H9 (cell line): ENCODE results near the gene C8G. TPM values are rescaled to one million over a fixed set of nuclear protein-coding genes. Genes with fewer than 3 reads are reported as not detected.

Experiments
- DNase-seq: peaks from one replicate; pipeline ENCODE4 v3.0.0-alpha.2; 2017
- H2AFZ ChIP-seq: one replicate; pipeline ENCODE4 v1.6.1; 2013; ENCODE audit warnings: mild to moderate bottlenecking, low read length, control low read depth, moderate library complexity
- H2AK5ac ChIP-seq: 2 replicates; pipeline ENCODE4 v1.6.1; 2013; ENCODE audit warnings: low read length, control low read depth, mixed read lengths; ENCODE audit not compliant: insufficient read length
- H2BK120ac ChIP-seq: one replicate; pipeline ENCODE4 v1.6.1; 2013; ENCODE audit warnings: low read depth, mild to moderate bottlenecking, low read length, control low read depth, inconsistent platforms; ENCODE audit not compliant: poor library complexity, severe bottlenecking
- H2BK12ac ChIP-seq: 2 replicates; pipeline ENCODE4 v1.6.1; 2013; ENCODE audit warnings: low read length, control low read depth, mixed read lengths, low read depth; ENCODE audit not compliant: insufficient read length
- H2BK15ac ChIP-seq: 2 replicates; pipeline ENCODE4 v1.6.1; 2013; ENCODE audit warnings: low read depth, low read length, control low read depth
- H2BK20ac ChIP-seq: one replicate; pipeline ENCODE4 v1.6.1; 2013; ENCODE audit warnings: low read depth, mild to moderate bottlenecking, low read length, control low read depth, inconsistent platforms; ENCODE audit not compliant: poor library complexity, severe bottlenecking
- H2BK5ac ChIP-seq: 2 replicates; pipeline ENCODE4 v1.6.1; 2013; ENCODE audit warnings: low read length, control low read depth, mixed read lengths; ENCODE audit not compliant: insufficient read length
- H3K14ac ChIP-seq: 2 replicates; pipeline ENCODE4 v1.6.1; 2013; ENCODE audit warnings: low read length, control low read depth; ENCODE audit not compliant: insufficient read depth
- H3K18ac ChIP-seq: 2 replicates; pipeline ENCODE4 v1.6.1; 2013; ENCODE audit warnings: low read depth, mild to moderate bottlenecking, mixed read lengths, low read length, control low read depth; ENCODE audit not compliant: insufficient read length
- H3K23ac ChIP-seq: 2 replicates; pipeline ENCODE4 v1.6.1; 2013; ENCODE audit warnings: low read length, control low read depth, mixed read lengths, low read depth; ENCODE audit not compliant: insufficient read length
- H3K23me2 ChIP-seq: 2 replicates; pipeline ENCODE4 v1.6.1; 2013; ENCODE audit warnings: low read depth, mild to moderate bottlenecking, mixed read lengths, low read length, control low read depth; ENCODE audit not compliant: insufficient read length, poor library complexity, severe bottlenecking
- H3K27ac ChIP-seq: 2 replicates; pipeline ENCODE4 v1.5.1; 2013; ENCODE audit warnings: low read length, control low read depth, mixed read lengths, low read depth; ENCODE audit not compliant: insufficient read length
- H3K27me3 ChIP-seq: 2 replicates; pipeline ENCODE4 v1.6.1; 2013; ENCODE audit warnings: low read length, control low read depth, inconsistent platforms; ENCODE audit not compliant: insufficient read depth
- H3K4ac ChIP-seq: 2 replicates; pipeline ENCODE4 v1.6.1; 2013; ENCODE audit warnings: low read depth, mild to moderate bottlenecking, control low read depth, inconsistent platforms, low read length, moderate library complexity
- H3K4me1 ChIP-seq: 2 replicates; pipeline ENCODE4 v1.6.1; 2013; ENCODE audit warnings: low read length, control low read depth, inconsistent platforms; ENCODE audit not compliant: insufficient read depth
- H3K4me2 ChIP-seq: 2 replicates; pipeline ENCODE4 v1.6.1; 2013; ENCODE audit warnings: low read length, control low read depth, mixed read lengths; ENCODE audit not compliant: insufficient read length, insufficient read depth
- H3K56ac ChIP-seq: 2 replicates; pipeline ENCODE4 v1.6.1; 2013; ENCODE audit warnings: low read depth, mild to moderate bottlenecking, mixed read lengths, low read length, control low read depth; ENCODE audit not compliant: insufficient read length
- H3K79me1 ChIP-seq: 2 replicates; pipeline ENCODE4 v1.6.1; 2013; ENCODE audit warnings: low read depth, mild to moderate bottlenecking, moderate library complexity, low read length, control low read depth, inconsistent platforms; ENCODE audit not compliant: insufficient read depth, poor library complexity, severe bottlenecking
- H3K79me2 ChIP-seq: 2 replicates; pipeline ENCODE4 v1.6.1; 2013; ENCODE audit warnings: low read length, control low read depth, inconsistent platforms; ENCODE audit not compliant: insufficient read depth
- H3K9ac ChIP-seq: 2 replicates; pipeline ENCODE4 v1.6.1; 2013; ENCODE audit warnings: low read length, control low read depth, mixed read lengths; ENCODE audit not compliant: insufficient read length; ENCODE audit errors: extremely low read depth
- H3K9me3 ChIP-seq: one replicate; pipeline ENCODE4 v1.6.1; 2013; ENCODE audit warnings: low read depth, low read length, inconsistent platforms; ENCODE audit not compliant: control insufficient read depth
- H3T11ph ChIP-seq: one replicate; pipeline ENCODE4 v1.6.1; 2013; ENCODE audit warnings: mild to moderate bottlenecking, low read length, control low read depth, inconsistent platforms
- H4K20me1 ChIP-seq: one replicate; pipeline ENCODE4 v1.6.1; 2013; ENCODE audit not compliant: control insufficient read depth, insufficient read length, insufficient read depth
- H4K5ac ChIP-seq: 2 replicates; pipeline ENCODE4 v1.6.1; 2013; ENCODE audit warnings: low read depth, mild to moderate bottlenecking, mixed read lengths, low read length, control low read depth; ENCODE audit not compliant: insufficient read length
- H4K8ac ChIP-seq: replicated peaks from 2 replicates; pipeline ENCODE4 v1.6.1; 2013; ENCODE audit warnings: low read length, control low read depth, mixed read lengths, low read depth; ENCODE audit not compliant: insufficient read length
- H4K91ac ChIP-seq: 2 replicates; pipeline ENCODE4 v1.6.1; 2013; ENCODE audit warnings: low read depth, mild to moderate bottlenecking, moderate library complexity, mixed read lengths, low read length, control low read depth; ENCODE audit not compliant: insufficient read length
- H3K27ac Mint-ChIP-seq, 3 experiments: 2 replicates in 2 of 3; 3 replicates in 1 of 3; pipeline ENCODE4 v1.8.0; 2020 to 2021; ENCODE audit warnings: mixed read lengths in 3 of 3, mild to moderate bottlenecking in 1 of 3, moderate library complexity in 1 of 3
- H3K27me3 Mint-ChIP-seq: 2 replicates; pipeline ENCODE4 v1.8.0; 2021; ENCODE audit warnings: low read depth, mild to moderate bottlenecking, moderate library complexity, mixed read lengths
- H3K36me3 Mint-ChIP-seq, 3 experiments: 2 replicates in 2 of 3; 3 replicates in 1 of 3; pipeline ENCODE4 v1.8.0; 2020 to 2021; ENCODE audit warnings: low read depth in 3 of 3, mixed read lengths in 3 of 3; ENCODE audit not compliant: insufficient read depth in 1 of 3
- H3K4me1 Mint-ChIP-seq, 2 experiments: 2 replicates each; pipeline ENCODE4 v1.8.0; 2020; ENCODE audit warnings: mixed read lengths in 2 of 2
- H3K4me3 Mint-ChIP-seq, 2 experiments: 2 replicates in 1 of 2; 3 replicates in 1 of 2; pipeline ENCODE4 v1.8.0; 2020 to 2021; ENCODE audit warnings: mild to moderate bottlenecking in 2 of 2, mixed read lengths in 2 of 2, moderate library complexity in 1 of 2
- H3K9me3 Mint-ChIP-seq, 2 experiments: 2 replicates in 1 of 2; 3 replicates in 1 of 2; pipeline ENCODE4 v1.8.0; 2020; ENCODE audit warnings: mild to moderate bottlenecking in 2 of 2, mixed read lengths in 2 of 2, moderate library complexity in 1 of 2
- whole genome bisulfite sequencing: extraction: QIAGEN DNeasy Blood & Tissue Kit; methylation state at CpG from one replicate; pipeline ENCODE4 v1.1.7; 2013; ENCODE audit warnings: missing lambda C conversion rate, low lambda C conversion rate, mixed read lengths; ENCODE audit not compliant: insufficient read length; ENCODE audit errors: extremely low coverage; 5-methylcytosine and 5-hydroxymethylcytosine counted together
- total RNA-seq: library from RNA; stranded (reverse); gene quantifications from 2 replicates; pipeline ENCODE4 v1.2.1, GENCODE V29; 2021
- TF ChIP-seq, protein P1 (sequence below): fragments of 200-600 bp; sonication (generic); conservative IDR thresholded peaks from 3 replicates; pipeline ENCODE4 v1.8.0; 2021; ENCODE audit warnings: antibody characterized with exemption, mild to moderate bottlenecking

The C8G gene
- total RNA-seq, 1 experiment from 2014 or later = 0.96 TPM

DNA sequence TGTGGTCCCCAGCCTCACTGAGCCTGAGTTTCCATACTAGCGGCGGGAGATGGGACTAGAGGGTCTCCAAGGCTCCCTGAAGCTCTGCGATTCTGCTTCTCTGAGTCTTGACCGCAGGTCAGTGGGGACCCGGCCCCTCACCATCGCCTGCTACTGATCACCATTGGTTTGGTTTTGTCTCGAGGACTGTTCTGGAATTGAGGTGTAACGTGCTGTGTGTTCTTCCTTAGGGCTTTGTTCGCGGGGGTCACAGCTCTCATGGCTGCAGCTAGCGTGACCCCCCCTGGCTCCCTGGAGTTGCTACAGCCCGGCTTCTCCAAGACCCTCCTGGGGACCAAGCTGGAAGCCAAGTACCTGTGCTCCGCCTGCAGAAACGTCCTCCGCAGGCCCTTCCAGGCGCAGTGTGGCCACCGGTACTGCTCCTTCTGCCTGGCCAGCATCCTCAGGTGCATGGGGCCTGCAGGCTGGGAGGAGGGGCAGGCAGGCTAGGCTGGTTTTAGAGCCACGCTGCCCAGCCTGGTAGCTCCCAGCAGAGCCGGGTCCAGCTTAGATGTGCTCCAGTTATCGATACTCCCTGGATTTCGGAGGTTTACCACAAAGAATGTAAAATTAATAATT is 46.5 kb upstream of the C8G start:
- Histone ChIP-seq H3T11ph (no peak overlapping the region), H3K79me2 (no peaks in the 10 kb centered on the region; the same call in 1 of the 2 replicates), H2BK20ac (no peak overlapping the region), H3K9ac (no peak overlapping the region), H3K4me1 (no peaks in the 10 kb centered on the region), H3K18ac (no peak overlapping the region), H3K4me2 (no peak overlapping the region), H2BK5ac (no peak overlapping the region), H4K5ac (no peak overlapping the region), H2BK120ac (no peak overlapping the region), H3K23me2 (no peaks in the 10 kb centered on the region), H3K27me3 (no peaks in the 10 kb centered on the region), H4K20me1 (no peaks in the 10 kb centered on the region), H2AK5ac (no peak overlapping the region), H3K9me3 (no peaks in the 10 kb centered on the region), H2BK12ac (no peak overlapping the region), H2BK15ac (no peak overlapping the region), H3K4ac (no peak overlapping the region), H3K14ac (no peak overlapping the region), H3K56ac (no peak overlapping the region), H4K8ac (no peak overlapping the region), H4K91ac (no peak overlapping the region), H3K23ac (no peak overlapping the region), H2AFZ (no peak overlapping the region), H3K79me1 (peaks cover 6% of the 10 kb centered on the region), H3K27ac (no peak overlapping the region)
- Mint-ChIP-seq H3K9me3 (no peaks in the 10 kb centered on the region), H3K27ac (peak overlapping the region; percentile 31 to 79 (median 49); a peak in 5 of 7 replicates), H3K27me3 (no peaks in the 10 kb centered on the region; the same call in 1 of the 2 replicates), H3K4me1 (peaks cover 5 to 12% of the 10 kb centered on the region in 2 experiments; a peak in 3 of 4 replicates), H3K4me3 (no peak overlapping the region), H3K36me3 (peaks cover 37 to 62% (median 54%) of the 10 kb centered on the region in 3 experiments)
- TF ChIP-seq, protein P1, sequence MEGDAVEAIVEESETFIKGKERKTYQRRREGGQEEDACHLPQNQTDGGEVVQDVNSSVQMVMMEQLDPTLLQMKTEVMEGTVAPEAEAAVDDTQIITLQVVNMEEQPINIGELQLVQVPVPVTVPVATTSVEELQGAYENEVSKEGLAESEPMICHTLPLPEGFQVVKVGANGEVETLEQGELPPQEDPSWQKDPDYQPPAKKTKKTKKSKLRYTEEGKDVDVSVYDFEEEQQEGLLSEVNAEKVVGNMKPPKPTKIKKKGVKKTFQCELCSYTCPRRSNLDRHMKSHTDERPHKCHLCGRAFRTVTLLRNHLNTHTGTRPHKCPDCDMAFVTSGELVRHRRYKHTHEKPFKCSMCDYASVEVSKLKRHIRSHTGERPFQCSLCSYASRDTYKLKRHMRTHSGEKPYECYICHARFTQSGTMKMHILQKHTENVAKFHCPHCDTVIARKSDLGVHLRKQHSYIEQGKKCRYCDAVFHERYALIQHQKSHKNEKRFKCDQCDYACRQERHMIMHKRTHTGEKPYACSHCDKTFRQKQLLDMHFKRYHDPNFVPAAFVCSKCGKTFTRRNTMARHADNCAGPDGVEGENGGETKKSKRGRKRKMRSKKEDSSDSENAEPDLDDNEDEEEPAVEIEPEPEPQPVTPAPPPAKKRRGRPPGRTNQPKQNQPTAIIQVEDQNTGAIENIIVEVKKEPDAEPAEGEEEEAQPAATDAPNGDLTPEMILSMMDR = no peak
- WGBS = no CpG with 5 or more reads among the region's 21 CpGs
- DNase-seq = no peak
